ENCODE measurements around the gene FBXO46.

DNA sequence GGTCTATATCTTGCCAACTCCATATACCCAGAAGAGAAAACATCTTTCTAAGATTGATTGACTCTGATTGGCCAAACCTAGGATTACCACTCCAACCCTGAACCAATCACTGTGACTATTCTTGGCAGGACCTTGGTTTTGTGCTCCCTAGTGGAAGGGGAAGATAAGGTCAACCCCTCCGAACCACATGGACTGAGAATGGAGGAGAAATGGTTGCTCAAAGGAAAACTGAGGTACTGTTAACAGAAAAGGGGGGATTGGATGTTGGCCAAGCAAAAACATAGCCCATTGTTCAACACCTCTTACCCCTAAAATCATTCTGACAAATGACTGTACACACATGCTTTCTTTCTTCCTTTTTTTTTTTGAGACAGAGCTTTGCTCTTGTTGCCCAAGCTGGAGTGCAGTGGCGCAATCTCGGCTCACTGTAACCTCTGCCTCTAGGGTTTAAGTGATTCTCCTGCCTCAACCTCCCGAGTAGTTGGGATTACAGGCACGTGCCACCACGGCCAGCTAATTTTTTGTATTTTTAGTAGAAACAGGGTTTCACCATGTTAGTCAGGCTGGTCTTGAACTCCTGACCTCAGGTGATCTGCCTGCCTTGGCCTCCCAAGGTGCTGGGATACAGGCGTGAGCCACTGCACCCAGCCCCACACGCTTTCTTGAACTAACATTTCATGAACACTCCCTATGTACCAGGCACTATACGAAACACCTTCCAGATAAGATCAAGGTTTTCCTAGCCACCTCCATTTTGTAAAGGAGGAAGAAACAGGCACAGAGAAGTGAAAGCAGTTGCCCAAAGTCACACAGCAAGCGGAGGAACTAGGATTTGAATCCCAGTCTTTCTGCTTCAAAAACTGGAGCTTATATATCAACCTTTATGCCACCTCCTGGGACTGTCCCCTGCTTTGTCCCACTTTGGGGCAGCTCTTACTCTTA is 9.1 kb upstream of the FBXO46 start:
- TF ChIP-seq ESRRG (CRISPR knock-in tag; IDR thresholded peaks at IDR 0.05) (no peak), ZFP30 (CRISPR knock-in tag; IDR thresholded peaks at IDR 0.05) (no peak), RARB (CRISPR knock-in tag; IDR thresholded peaks at IDR 0.05) (no peak), ZFP3 (CRISPR knock-in tag; IDR thresholded peaks at IDR 0.05) (no peak), PATZ1 (CRISPR knock-in tag; IDR thresholded peaks at IDR 0.05; ENCODE audit: borderline replicate concordance) (no peak), ARNTL (CRISPR knock-in tag; IDR thresholded peaks at IDR 0.05; ENCODE audit: borderline replicate concordance, low read depth) (no peak), ZC3H10 (CRISPR knock-in tag; IDR thresholded peaks at IDR 0.05) (no peak), TOX (CRISPR knock-in tag; IDR thresholded peaks at IDR 0.05; ENCODE audit: borderline replicate concordance) (no peak)
- TF ChIP-seq, protein P1, sequence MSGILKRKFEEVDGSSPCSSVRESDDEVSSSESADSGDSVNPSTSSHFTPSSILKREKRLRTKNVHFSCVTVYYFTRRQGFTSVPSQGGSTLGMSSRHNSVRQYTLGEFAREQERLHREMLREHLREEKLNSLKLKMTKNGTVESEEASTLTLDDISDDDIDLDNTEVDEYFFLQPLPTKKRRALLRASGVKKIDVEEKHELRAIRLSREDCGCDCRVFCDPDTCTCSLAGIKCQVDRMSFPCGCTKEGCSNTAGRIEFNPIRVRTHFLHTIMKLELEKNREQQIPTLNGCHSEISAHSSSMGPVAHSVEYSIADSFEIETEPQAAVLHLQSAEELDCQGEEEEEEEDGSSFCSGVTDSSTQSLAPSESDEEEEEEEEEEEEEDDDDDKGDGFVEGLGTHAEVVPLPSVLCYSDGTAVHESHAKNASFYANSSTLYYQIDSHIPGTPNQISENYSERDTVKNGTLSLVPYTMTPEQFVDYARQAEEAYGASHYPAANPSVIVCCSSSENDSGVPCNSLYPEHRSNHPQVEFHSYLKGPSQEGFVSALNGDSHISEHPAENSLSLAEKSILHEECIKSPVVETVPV (CRISPR knock-in tag; IDR thresholded peaks at IDR 0.05): no peak

Measured in SK-N-SH treated with all-trans-retinoic acid at 6 μM for 48 hours (cell line).